GM18868 (cell line): ENCODE data around the gene OGFOD3.

Experiments used
- ATAC-seq: cut with Tn5 transposase; IDR thresholded peaks from one replicate; pipeline ENCODE4 v1.9.1; 2021; ENCODE audit warnings: mild to moderate bottlenecking, moderate library complexity; ENCODE audit not compliant: unreplicated experiment

Gene OGFOD3

DNA sequence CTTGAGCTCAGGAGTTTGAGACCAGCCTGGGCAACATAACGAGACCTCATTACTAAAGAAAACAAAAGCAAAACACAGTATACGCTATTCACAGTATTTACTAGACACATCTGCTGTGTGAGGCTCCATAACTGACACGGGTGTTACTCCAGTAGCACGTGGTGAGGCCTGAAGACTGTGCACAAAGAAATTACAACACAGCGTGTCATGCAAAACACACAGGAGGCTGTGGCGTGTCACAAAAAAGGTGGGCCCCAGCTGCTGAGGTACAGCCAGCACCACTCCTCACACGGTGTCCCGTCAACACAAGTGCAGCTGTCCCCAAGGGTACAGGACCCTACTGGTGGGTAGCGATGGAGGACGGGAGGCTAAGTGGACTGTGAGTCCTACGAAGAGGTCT is 29.5 kb upstream of the OGFOD3 start:
- no peak for ATAC-seq

DNA sequence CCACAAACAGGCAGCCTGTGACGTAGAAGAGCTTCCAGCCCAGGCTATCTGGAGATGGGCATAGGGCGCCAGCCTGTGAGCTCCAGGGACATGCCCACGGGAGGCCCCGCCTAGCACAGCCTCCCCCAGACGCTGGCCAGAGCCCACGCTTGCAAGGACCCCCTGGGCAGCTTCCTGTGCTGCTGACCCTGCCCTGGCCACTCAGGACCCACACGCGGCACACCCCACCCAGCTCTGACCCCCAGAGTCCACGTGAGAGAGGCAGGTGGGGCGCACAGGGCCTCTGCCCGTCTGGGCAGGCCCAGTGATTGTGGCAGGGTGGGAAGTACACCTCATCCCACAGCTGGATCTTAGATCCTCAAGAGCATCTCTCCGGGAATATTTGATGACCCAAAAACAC is 28.3 kb upstream of the OGFOD3 start:
- ATAC-seq, result no peak

DNA sequence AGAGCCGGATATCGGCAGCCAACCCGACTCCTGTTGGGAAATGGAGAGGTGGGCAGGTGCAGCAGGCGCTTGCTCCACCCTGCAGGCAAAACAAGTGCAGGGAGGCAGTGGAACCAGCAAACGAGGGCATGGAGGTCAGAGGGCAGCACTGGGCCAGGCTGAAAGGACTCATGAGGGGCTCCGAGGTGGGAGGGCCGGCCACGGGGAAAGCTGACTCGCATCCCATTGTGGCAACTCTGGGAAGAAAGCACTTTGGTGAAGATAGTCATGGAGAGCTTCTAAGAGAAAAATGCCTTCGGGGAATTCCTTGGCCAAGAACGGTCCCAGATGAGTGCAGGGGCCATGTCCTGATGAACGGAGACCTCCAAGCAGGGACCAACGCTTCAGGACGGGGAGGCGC is 27.7 kb upstream of the OGFOD3 start:
- ATAC-seq, result no peak

DNA sequence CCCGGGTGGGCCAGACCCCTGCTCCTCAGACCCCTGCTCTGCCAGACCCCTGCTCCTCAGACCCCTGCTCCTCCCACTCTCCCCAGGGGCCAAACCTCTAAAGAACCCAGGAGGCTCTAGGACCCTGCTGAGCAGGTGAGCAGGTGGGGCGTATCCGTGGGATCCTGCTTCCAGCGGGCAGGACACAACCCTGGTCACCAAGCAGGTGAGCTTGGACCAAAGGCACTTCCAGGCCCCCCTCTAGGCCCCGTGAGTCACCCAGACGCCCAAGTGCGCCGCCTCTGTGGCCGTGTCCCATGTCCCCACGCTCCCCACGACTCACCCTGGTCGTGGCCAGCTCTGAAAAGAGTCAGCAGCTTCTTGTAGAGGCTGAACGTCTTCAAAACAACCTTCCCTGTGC is 27.2 kb upstream of the OGFOD3 start:
- ATAC-seq, result no peak

DNA sequence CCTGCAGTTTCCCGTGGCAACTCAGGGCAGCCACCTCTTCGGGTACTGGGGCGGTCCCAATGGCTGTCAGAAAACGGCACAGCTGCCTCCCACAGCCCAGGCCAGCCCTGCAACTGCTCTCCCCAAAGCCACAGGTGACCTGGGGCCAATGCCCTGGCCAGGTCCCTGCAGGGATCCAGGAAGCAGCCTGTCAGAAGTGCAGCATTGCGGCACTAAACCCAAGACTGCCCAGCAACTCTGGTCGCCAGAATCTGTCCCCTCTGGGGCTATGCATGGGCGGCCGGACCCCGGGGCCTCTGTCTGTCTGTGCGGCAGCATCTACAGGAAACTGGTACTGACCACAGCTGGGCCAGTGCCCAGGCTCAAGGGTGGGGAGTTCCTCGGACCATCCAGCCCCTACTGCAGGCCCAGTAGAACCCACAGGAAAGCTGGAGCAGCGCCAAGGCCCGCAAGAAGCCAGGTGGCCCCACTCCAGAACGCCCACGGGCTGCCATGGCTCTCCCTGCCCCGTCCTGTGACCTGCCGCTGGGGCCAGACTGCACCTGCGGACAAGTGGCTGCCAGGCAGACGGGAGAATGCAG is 26.6 kb upstream of the OGFOD3 start:
- no peak for ATAC-seq

DNA sequence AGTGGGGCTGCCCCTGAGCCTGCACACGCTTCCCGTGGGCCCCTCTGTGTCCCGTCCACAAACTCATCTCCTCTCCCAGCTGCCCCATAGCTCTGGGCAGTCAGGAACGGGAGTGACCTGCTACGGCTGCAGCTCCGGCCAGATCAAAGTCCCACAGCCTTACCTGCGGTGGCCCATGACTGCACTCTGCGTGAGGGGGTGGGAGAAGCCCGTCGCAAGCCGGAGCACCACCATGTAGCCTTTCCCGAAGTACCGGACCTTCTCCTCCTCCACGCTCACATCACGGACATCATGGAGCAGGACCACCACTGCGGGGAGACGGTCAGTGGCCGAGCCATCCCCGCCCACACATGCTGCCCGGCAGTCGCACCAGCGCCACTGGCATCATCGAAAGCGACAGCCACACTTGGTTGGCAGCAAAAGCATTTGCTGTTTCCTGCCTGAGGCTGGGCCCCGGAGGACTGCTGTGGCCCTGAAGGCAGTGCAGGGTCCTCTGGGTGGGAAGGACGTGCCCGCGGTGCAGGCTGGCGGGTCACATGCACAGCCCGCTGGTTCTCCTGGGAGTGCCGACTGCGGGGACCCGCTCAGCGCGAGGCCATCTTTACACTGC is 26.0 kb upstream of the OGFOD3 start:
- no peak for ATAC-seq

DNA sequence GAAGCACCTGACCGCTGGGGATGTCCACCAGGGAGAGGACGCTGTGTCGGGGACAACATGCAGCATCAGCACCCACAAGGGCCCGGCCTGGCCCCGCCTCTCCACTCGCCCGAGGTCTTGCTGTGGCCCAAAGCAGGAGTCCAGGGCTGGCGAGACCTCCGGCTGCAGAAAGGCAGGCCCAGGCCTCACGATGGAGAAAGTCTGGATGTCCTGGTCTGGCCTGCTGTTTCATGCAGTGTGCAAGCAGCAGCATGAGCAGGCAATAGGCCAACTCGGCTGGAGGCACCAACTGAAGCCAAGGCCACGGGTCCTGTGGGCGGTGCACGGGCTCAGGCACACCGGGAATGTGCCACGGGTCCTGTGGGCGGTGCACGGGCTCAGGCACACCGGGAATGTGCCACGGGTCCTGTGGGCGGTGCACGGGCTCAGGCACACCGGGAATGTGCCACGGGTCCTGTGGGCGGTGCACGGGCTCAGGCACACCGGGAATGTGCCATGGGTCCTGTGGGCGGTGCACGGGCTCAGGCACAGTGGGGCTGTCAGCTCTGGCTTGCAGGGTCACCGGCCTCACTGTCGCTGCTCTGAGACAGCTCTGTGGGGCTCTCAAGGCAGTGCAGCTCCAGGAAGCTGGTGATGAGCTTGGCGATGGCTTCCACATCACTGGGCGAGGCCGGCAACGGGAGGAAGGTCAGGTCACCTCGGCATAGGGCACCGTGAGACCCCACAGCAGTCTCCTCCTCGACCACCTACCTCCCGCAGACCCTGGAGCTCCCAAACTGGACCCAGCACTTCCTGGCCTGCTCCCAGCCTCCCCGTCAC is 25.3 kb upstream of the OGFOD3 start:
- ATAC-seq, result no peak

DNA sequence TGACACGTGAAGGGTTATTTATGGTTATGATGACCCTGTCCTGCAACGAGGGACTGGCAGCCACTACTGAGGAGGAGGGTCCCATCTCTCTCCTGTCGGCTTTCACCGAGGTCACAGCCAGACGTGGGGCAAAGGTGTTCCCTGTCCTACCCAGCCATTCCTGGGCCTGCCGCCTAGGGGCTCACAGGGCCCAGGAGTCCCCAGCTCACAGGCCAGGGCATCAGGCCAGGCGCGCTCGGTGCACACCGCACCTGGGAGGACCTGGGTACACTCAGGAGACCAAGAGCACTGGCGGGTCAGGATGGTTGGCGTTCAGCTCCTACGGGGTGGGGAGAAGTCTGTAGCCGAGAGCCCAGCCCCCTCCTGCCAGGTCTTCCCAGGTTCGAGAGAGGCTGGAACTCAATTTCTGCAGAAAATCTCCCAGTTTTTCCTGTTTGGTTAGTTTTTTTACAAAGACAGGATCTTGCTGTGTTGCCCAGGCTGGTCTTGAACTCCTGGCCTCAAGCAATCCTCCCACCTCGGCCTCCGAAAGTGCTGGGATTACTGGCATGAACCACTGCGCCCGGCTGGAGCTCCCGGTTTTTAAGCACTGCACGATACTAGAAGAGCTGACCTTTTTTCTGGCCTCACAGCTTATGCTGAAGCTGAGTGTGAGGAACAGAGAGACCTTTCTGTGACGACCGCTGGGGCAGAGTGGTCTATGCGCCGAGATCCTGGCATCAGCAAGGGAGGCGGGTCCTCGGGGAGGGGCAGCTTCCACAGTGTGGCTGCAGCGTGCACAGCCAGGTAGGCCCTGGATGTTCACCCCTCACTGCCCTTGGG is 24.5 kb upstream of the OGFOD3 start:
- no peak for ATAC-seq

DNA sequence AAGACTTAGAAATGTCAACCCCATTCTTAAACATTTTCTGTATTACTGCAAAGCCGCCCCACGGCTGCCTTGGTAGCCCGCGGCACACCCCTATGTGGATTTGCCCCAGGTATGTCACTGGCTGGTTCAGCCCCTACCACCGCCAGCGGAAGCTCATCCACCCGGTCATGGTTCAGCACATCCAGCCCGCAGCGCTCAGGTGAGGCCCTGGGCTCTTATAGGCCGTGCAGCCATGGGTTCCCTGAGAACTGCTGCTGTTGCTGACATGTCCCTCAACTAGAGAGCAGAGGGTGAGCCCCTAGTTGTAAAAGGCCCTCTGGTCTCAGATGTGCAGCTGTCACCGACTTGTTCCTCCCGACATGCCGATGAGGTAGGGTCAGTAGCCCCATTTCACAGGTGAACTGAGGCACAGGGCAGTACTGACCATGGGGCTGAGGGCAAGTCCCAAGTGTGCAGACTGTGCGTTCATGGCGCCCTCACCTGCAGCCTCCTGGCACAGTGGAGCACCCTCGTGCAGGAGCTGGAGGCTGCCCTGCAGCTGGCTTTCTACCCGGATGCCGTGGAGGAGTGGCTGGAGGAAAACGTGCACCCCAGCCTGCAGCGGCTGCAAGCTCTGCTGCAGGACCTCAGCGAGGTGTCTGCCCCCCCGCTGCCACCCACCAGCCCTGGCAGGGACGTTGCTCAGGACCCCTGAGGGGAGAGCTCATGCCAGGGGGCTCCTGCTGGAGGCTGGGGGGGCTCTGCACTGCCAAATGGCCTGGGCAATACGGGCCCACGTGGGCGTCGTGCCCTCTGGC is 23.5 kb upstream of the OGFOD3 start:
- no peak for ATAC-seq

DNA sequence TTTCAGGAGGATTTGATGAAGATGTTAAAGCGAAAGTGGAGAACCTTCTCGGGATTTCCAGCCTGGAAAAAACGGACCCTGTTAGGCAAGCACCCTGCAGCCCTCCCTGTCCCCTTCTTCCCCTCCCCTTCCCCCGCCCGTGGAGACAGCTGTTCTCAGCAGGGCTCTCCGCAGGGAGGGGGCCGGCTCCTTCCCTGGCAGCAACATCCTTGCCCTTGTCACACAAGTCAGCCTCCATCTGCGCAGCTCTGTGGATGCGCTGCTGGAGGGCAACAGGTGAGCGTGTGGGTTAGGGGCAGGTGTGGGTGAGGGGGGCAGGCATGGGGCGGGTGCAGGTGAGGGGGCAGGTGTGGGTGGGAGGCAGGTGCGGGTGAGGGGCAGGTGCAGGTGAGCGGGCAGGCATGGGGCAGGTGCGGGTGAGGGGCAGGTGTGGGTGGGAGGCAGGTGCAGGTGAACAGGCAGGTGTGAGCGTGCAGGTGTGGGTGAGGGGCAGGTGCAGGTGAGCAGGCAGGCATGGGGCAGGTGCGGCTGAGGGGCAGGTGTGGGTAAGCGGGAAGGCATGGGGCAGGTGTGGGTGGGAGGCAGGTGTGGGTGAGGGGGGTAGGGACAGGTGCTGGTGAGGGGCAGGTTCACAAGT is 22.7 kb upstream of the OGFOD3 start:
- no peak for ATAC-seq

DNA sequence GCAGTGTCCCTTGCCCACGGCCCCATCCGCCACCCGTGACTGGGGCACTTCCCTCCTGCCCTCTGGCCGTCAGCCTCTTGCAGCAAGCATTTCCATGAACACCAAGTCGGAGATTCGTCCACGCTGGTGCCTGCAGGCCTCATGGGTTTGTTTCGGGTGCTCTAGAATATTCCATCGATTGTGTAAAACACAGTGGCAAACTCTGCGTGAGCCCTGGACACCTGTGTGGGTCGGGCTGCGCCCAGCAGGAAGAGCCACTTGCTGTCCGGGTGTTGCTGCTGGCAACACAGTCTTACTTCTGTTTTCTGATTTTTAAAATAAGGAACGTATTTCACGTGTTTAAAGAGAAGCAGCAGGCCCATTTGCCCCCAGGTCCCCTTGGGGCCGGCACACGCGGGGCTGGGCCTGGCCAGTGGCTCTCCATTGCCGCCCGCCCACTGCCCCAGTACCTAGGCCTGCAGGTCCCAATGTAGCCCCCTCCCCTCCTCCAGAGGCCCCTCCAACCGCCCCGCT is 22.1 kb upstream of the OGFOD3 start:
- no peak for ATAC-seq

DNA sequence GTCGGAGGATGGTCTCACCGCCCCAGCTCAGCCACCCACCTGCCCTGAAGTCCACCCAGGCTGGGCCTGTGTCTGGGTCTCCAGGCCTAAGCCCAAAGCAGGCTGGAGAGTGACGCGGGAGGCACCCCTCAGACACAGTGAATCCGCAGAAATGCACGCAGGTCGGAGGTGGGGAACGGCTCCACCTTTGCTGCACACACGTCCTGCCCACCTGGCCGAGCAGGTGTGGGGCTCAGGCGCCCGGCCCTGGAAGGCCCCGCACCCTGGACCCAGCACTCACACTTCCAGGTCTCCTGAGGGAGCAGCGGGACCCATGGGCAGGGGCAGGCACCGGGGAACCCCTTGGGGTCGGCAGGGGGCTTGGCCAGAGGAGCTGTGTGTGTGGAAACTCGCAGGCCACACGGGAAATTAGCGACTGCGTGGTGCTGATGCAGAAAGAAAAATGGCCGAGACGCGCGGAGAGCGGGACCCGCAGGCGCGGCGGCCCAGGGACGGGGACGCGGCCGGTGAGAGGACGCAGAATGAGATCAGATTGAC is 21.5 kb upstream of the OGFOD3 start:
- ATAC-seq, result no peak

DNA sequence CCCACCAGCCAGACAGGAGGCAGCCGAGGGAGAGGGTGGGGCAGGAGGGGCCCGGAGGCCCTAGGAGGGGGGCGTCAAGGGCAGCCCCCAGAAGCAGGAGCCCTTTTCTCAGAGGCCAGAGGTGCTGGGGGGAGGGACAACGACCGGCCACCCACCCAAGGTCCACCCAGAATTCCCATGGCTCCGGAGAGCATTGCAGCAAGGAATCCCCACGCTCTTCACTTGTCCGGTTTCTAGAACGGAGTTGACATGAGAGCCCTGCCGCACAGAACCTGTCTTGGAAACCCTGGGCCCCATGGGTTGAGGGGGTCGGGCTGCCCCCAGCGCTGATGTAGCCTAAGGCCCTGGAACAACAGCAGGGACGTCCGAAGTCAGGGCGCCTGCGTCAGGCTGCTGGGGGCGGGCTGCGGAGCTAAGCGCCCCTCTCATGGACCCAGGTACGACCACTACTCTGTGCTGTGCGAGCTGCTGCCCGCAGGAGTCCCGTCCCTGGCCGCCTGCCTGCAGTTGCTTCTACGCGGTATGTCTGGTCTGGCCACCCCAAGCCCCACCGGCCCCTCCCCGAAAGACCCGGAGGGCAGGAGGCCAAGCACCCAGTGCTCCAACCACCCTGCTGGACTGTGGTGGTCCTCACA is 20.9 kb upstream of the OGFOD3 start:
- no peak for ATAC-seq

DNA sequence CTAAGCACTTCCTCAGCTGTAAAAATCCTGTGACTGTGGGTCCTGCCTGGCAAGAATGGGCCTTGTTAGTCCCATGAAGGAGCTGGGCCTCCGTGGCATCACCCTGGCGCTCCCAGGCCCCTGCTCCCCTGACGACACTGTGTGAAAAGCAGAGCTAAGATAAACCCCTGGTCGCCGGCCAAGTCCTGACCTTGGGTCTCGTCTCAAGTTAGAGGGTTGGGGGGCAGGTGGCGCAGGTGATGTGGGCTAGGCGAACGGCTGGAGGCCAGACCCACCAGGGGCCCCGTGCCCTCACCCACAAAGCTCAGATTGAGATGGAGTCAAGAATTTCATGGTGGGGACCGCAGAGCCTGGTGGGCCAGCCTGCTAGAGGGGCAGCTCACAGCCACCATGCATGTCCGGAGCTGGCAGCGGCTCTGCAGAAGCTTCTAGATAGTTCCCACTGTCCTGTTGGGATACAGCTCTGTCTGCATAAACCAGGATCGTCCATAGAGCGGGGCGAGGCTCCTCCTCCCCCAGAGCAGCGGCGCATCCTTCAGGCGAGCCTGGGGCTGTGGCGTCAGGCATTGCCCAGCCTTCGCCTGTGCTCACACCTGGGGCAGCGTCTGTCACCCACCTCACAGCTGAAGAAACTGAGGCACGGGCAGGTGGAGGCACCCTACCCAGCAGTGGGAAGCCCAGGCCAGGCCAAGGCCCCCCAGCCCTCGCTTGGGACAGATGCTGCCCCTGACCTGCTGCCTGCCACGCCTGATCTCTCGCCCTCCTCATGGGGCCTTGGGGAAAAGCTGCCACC is 20.2 kb upstream of the OGFOD3 start:
- no peak for ATAC-seq

DNA sequence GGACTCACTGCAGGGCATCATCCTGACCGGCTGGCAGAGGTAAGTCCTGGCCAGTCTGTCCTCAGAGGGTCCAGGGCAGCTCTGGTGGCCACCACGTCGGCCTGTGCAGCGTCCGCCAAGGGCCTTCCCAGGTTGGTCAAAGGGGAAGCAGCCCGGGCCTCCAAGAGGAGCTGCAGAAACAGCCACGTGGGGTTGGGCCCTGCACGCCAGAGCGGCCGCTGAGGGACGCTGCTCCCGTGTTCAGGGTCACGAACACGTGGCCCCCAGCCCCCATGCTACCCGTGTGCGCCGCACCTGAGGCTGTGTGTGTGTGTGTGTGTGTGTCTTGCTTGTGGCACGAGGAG is 18.9 kb upstream of the OGFOD3 start:
- ATAC-seq, result no peak

DNA sequence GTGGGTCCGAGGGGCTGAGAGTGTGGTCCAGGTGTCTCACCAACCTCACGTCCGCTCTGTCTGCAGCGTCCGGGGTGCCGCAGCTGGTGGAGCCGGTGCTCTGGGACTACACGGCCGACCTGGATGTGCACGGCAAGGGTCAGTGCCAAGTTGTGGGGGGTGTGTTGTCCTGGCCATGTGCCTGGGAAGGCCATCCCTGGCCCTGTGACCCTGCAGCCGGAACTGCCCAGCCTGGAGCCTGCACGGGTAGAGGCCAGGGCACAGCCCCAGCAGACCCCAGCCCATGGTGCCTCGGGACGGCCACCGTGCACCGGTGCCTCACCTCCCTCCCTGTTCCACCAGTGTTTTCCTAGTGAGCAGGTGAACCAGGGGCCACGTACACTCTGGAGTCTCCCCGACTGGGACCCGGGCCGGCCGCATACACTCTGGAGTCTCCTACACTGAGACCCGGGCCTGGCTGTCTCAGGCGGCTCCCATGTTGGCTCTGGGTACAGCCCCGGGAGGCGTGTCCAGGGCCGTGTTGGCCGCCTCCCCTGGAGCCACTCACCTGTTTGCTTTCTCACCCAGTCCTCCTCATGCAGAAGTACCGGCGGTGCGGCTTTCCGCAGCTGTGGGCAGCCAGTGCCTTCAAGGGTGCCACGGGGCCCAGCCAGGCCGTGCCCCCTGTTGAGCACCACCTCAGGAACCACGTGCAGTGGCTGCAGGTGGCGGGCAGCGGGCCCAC is 18.4 kb upstream of the OGFOD3 start:
- ATAC-seq, result no peak

DNA sequence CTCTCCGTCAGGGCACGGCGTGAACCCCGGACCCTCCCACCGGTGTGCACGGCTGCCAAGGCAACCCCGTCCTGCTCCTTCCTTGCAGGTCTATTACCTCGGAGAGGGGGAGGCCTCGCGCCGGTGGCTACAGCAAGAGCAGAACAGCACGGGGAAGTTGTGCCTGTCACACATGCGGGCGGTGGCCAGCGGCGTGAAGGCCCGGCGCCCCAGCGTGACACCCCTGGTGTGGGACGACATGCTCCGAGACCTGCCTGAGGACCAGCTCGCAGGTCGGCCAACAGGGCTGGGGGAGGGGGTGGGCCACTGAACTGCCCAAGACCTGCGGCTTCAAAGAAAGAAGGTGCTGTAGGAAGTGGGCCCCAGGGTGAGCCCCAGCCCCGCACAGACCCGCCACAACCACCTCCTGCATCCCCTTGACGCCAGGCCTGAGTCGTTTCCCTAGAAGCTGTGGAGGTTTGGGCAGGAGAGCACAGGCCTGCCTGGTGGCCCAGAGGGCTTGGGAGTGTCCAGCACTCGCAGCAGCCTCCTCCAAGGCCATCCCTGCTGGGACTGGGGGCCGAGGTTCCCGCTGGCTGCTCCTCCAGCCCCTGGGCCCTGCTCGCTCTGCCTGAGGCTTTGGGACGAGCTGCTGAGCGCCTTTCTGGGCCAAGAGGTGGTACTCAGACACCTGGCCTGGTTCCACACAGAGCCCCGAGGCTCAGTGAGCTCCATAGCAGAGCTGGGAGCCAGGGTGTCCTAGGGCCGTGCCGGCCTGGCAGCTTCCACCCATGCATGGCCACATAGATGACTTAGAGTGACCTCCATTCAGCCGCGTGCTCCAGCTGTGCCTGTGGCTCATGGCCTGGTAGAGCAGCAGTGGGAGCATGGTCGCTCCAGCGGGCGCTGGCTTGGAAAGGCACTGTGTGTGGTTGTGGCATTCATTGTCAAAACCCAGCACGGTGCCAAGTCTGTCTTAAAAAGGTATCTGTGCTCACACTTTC is 17.5 kb upstream of the OGFOD3 start:
- ATAC-seq, result no peak
